IMR-90 (cell line): Measurements from ENCODE around the gene COL4A2. TPM values are rescaled to one million over a fixed set of nuclear protein-coding genes. Genes with fewer than 3 reads are reported as not detected.

ENCODE experiments used
- ATAC-seq: fragments of 200-7000 bp; cut with Tn5 transposase; 2 replicates; pipeline ENCODE4 v1.9.1; 2020; ENCODE audit warnings: low read depth, mild to moderate bottlenecking, moderate library complexity
- BruUV-seq: library from RNA; stranded (reverse); fragments of 400-500 nt; replicated peaks from 2 replicates; lab custom pipeline; 2021; lab: Mats Ljungman, UMichigan
- CTCF ChIA-PET: fragments of 300-600 bp; formaldehyde crosslinking; extraction: SDS; loops from one replicate; lab custom pipeline; 2021; ENCODE audit warnings: antibody characterized with exemption; lab: Yijun Ruan, JAX
- POLR2A ChIA-PET: fragments of 300-600 bp; sonication (Branson Sonifier 250); formaldehyde crosslinking; loops from one replicate; lab custom pipeline; 2022; ENCODE audit warnings: antibody characterized with exemption; ENCODE audit not compliant: unreplicated experiment; lab: Charles Lee
- DNase-seq: peaks from one replicate; pipeline ENCODE4 v3.0.0; 2013
- H2AFZ ChIP-seq: replicated peaks from 2 replicates; pipeline ENCODE3; 2013; ENCODE audit warnings: low read length, mild to moderate bottlenecking; ENCODE audit not compliant: poor library complexity
- H2AK5ac ChIP-seq: 2 replicates; pipeline ENCODE4 v1.6.1; 2013; ENCODE audit warnings: low read depth, low read length, inconsistent platforms
- H2AK9ac ChIP-seq: replicated peaks from 2 replicates; pipeline ENCODE3; 2013; ENCODE audit warnings: mild to moderate bottlenecking, low read depth, low read length, moderate library complexity; ENCODE audit not compliant: poor library complexity
- H2BK120ac ChIP-seq: 2 replicates; pipeline ENCODE4 v1.6.1; 2013; ENCODE audit warnings: low read depth, low read length, inconsistent platforms
- H2BK15ac ChIP-seq: 3 replicates; pipeline ENCODE4 v1.6.1; 2013; ENCODE audit warnings: low read depth, low read length, inconsistent platforms
- H2BK20ac ChIP-seq: 2 replicates; pipeline ENCODE4 v1.6.1; 2013; ENCODE audit warnings: low read depth, mild to moderate bottlenecking, inconsistent platforms, low read length, moderate library complexity
- H2BK5ac ChIP-seq: 2 replicates; pipeline ENCODE4 v1.6.1; 2013; ENCODE audit warnings: mild to moderate bottlenecking, low read depth, low read length, inconsistent platforms; ENCODE audit not compliant: poor library complexity, severe bottlenecking
- H3K14ac ChIP-seq: replicated peaks from 2 replicates; pipeline ENCODE4 v1.6.1; 2013; ENCODE audit warnings: low read depth, low read length, inconsistent platforms
- H3K18ac ChIP-seq: 2 replicates; pipeline ENCODE4 v1.6.1; 2013; ENCODE audit warnings: low read depth, low read length, control low read depth
- H3K23ac ChIP-seq: 2 replicates; pipeline ENCODE4 v1.6.1; 2013; ENCODE audit warnings: low read depth, low read length, inconsistent platforms
- H3K27ac ChIP-seq: 2 replicates; pipeline ENCODE4 v1.5.1; 2013; ENCODE audit warnings: mild to moderate bottlenecking, control low read depth, low read length; ENCODE audit not compliant: insufficient read depth
- H3K27me3 ChIP-seq: 2 replicates; pipeline ENCODE4 v1.6.1; 2013; ENCODE audit warnings: low read length; ENCODE audit not compliant: control insufficient read depth, insufficient read depth
- H3K36me3 ChIP-seq: 2 replicates; pipeline ENCODE4 v1.6.1; 2013; ENCODE audit warnings: low read length, mixed read lengths; ENCODE audit not compliant: control insufficient read depth, insufficient read depth
- H3K4ac ChIP-seq: 2 replicates; pipeline ENCODE4 v1.6.1; 2013; ENCODE audit warnings: low read depth, low read length, inconsistent platforms
- H3K4me1 ChIP-seq: 2 replicates; pipeline ENCODE4 v1.6.1; 2013; ENCODE audit warnings: low read length, mixed read lengths; ENCODE audit not compliant: control insufficient read depth, insufficient read depth
- H3K4me2 ChIP-seq: 2 replicates; pipeline ENCODE4 v1.6.1; 2013; ENCODE audit warnings: low read depth, mild to moderate bottlenecking, control low read depth, low read length, moderate library complexity
- H3K4me3 ChIP-seq: 2 replicates; pipeline ENCODE4 v1.5.1; 2013; ENCODE audit warnings: low read depth, mild to moderate bottlenecking, control low read depth, low read length, moderate library complexity; ENCODE audit not compliant: insufficient read depth
- H3K56ac ChIP-seq: 2 replicates; pipeline ENCODE4 v1.6.1; 2013; ENCODE audit warnings: low read length, inconsistent platforms; ENCODE audit not compliant: insufficient read depth; ENCODE audit errors: extremely low read depth
- H3K79me1 ChIP-seq, 2 experiments: 2 replicates each; pipeline ENCODE4 v1.6.1; 2013; ENCODE audit warnings: low read length in 2 of 2, inconsistent platforms in 1 of 2, low read depth in 1 of 2
- H3K9ac ChIP-seq: 2 replicates; pipeline ENCODE4 v1.6.1; 2013; ENCODE audit warnings: low read depth, low read length, control low read depth
- H3K9me1 ChIP-seq: 2 replicates; pipeline ENCODE4 v1.6.1; 2013; ENCODE audit warnings: low read length, inconsistent platforms; ENCODE audit not compliant: insufficient read depth
- H3K9me3 ChIP-seq: 2 replicates; pipeline ENCODE4 v1.6.1; 2013; ENCODE audit warnings: low read length; ENCODE audit not compliant: control insufficient read depth, insufficient read depth
- H4K20me1 ChIP-seq: 2 replicates; pipeline ENCODE4 v1.6.1; 2013; ENCODE audit warnings: low read length, inconsistent platforms; ENCODE audit not compliant: insufficient read depth
- H4K5ac ChIP-seq: 2 replicates; pipeline ENCODE4 v1.6.1; 2013; ENCODE audit warnings: mild to moderate bottlenecking, low read depth, low read length, control low read depth
- H4K8ac ChIP-seq, 2 experiments: 2 replicates each; pipeline ENCODE4 v1.6.1; 2013; ENCODE audit warnings: low read depth in 2 of 2, low read length in 2 of 2, control low read depth in 1 of 2, inconsistent platforms in 1 of 2
- H4K91ac ChIP-seq: 2 replicates; pipeline ENCODE4 v1.6.1; 2013; ENCODE audit warnings: low read depth, low read length, inconsistent platforms; ENCODE audit not compliant: insufficient read depth
- BHLHE40 ChIP-seq: fragments of 150-350 bp; IDR thresholded peaks from 2 replicates; pipeline ENCODE4 v1.6.1; 2016; ENCODE audit warnings: mild to moderate bottlenecking, low read depth, low read length
- CEBPB ChIP-seq: IDR thresholded peaks from 2 replicates; pipeline ENCODE4 v1.6.1; 2012; ENCODE audit warnings: low read depth, low read length, improper control_type of control experiment
- CHD1 ChIP-seq: IDR thresholded peaks from 2 replicates; pipeline ENCODE4 v1.6.1; 2012; ENCODE audit warnings: low read depth, low read length, improper control_type of control experiment
- CTCF ChIP-seq: conservative IDR thresholded peaks from 2 replicates; pipeline ENCODE4 v1.5.1; 2012; ENCODE audit warnings: mild to moderate bottlenecking, low read depth, low read length, improper control_type of control experiment
- FOS ChIP-seq: fragments of 150-350 bp; IDR thresholded peaks from 2 replicates; pipeline ENCODE4 v1.6.1; 2016; ENCODE audit warnings: low read depth, low read length
- MAFK ChIP-seq: IDR thresholded peaks from 2 replicates; pipeline ENCODE4 v1.6.1; 2012; ENCODE audit warnings: low read depth, low read length, improper control_type of control experiment
- MAZ ChIP-seq: IDR thresholded peaks from 2 replicates; pipeline ENCODE4 v1.6.1; 2012; ENCODE audit warnings: low read depth, mild to moderate bottlenecking, low read length, improper control_type of control experiment, moderate library complexity, borderline replicate concordance
- MXI1 ChIP-seq: IDR thresholded peaks from 2 replicates; pipeline ENCODE4 v1.6.1; 2012; ENCODE audit warnings: low read depth, mild to moderate bottlenecking, low read length, moderate library complexity, borderline replicate concordance
- NFE2L2 ChIP-seq: fragments of 150-350 bp; IDR thresholded peaks from 2 replicates; pipeline ENCODE4 v1.6.1; 2016; ENCODE audit warnings: low read depth, mild to moderate bottlenecking, low read length
- POLR2A ChIP-seq: IDR thresholded peaks from 2 replicates; pipeline ENCODE4 v1.6.1; 2012; ENCODE audit warnings: mild to moderate bottlenecking, low read depth, low read length
- RAD21 ChIP-seq: IDR thresholded peaks from 2 replicates; pipeline ENCODE4 v1.6.1; 2012; ENCODE audit warnings: low read length, improper control_type of control experiment
- RCOR1 ChIP-seq: IDR thresholded peaks from 2 replicates; pipeline ENCODE4 v1.6.1; 2012; ENCODE audit warnings: mild to moderate bottlenecking, low read length, improper control_type of control experiment; ENCODE audit not compliant: insufficient replicate concordance
- RFX5 ChIP-seq: IDR thresholded peaks from 2 replicates; pipeline ENCODE4 v1.8.0; 2012; ENCODE audit warnings: low read depth, mild to moderate bottlenecking, low read length, moderate library complexity
- SMC3 ChIP-seq: fragments of 150-350 bp; IDR thresholded peaks from 2 replicates; pipeline ENCODE4 v1.6.1; 2016; ENCODE audit warnings: low read depth, mild to moderate bottlenecking, antibody characterized with exemption, low read length, moderate library complexity
- USF2 ChIP-seq: fragments of 150-350 bp; IDR thresholded peaks from 2 replicates; pipeline ENCODE4 v1.6.1; 2017; ENCODE audit warnings: mild to moderate bottlenecking, antibody characterized with exemption, low read length, low read depth
- WGBS, 2 experiments: methylation state at CpG; one replicate each; pipeline versions ENCODE4 v1.1.5 to v1.1.7; 2013; ENCODE audit warnings: missing lambda C conversion rate in 2 of 2; ENCODE audit not compliant: insufficient read length in 1 of 2; ENCODE audit errors: extremely low coverage in 2 of 2; 5-methylcytosine and 5-hydroxymethylcytosine counted together
- dilution Hi-C: fragments of 300-500 bp; cut with HindIII; formaldehyde crosslinking; loops from one replicate; pipeline ENCODE4 v1.14.3; 2018; ENCODE audit warnings: low sequenced_read_pairs; ENCODE audit not compliant: unreplicated experiment
- in situ Hi-C: fragments of 300-500 bp; cut with MboI; formaldehyde crosslinking; loops from 3 replicates; pipeline ENCODE4 v1.14.3; 2019; ENCODE audit warnings: low sequenced_read_pairs, inconsistent platforms, mixed read lengths
- intact Hi-C: fragments of 100-400 bp; cut with micrococcal nuclease; formaldehyde crosslinking; loops from 2 replicates; pipeline ENCODE4 v1.10.0; 2022
- polyA plus RNA-seq, 3 experiments: library from polyadenylated mRNA; depleted of rRNA; stranded (reverse); fragments of >200 nt; gene quantifications; 2 replicates each; pipeline ENCODE4 v1.2.3, GENCODE V29; 2012; ENCODE audit warnings: low replicate concordance in 1 of 3
- total RNA-seq: library from RNA; depleted of rRNA; stranded (reverse); fragments of >200 nt; gene quantifications from 2 replicates; pipeline ENCODE4 v1.2.3, GENCODE V29; 2012
- TF ChIP-seq, protein P1 (sequence below): fragments of 150-350 bp; IDR thresholded peaks from 2 replicates; pipeline ENCODE4 v1.6.1; 2016; ENCODE audit warnings: low read depth, mild to moderate bottlenecking, low read length, moderate library complexity, borderline replicate concordance

The COL4A2 gene
- total and polyA plus RNA-seq, 2 of the 4 experiments (the other 2 are of a cell fraction) = 90.7 to 457 TPM

- Histone ChIP-seq H3K4ac (no peak overlapping the region), H3K4me3 (no peak overlapping the region), H3K36me3 (peaks cover 87% of the 10 kb centered on the region), H2BK5ac (no peak overlapping the region), H2AK5ac (no peak overlapping the region), H4K8ac (no peak overlapping the region), H3K27ac (no peak overlapping the region), H3K4me1 (no peaks in the 10 kb centered on the region), H3K18ac (no peak overlapping the region), H4K5ac (no peak overlapping the region), H2AK9ac (no peak overlapping the region), H3K79me1 (peaks cover 14 to 45% of the 10 kb centered on the region in 2 experiments), H3K9me1 (peaks cover 30% of the 10 kb centered on the region), H3K4me2 (no peak overlapping the region), H3K56ac (no peak overlapping the region), H4K91ac (no peak overlapping the region), H3K23ac (no peak overlapping the region), H3K9me3 (no peaks in the 10 kb centered on the region), H2BK120ac (no peak overlapping the region), H3K27me3 (no peaks in the 10 kb centered on the region), H4K20me1 (peaks cover 16% of the 10 kb centered on the region), H2BK20ac (no peak overlapping the region), H3K14ac (no peak overlapping the region), H2AFZ (no peak overlapping the region), H2BK15ac (no peak overlapping the region), H3K9ac (no peak overlapping the region)
- ATAC-seq (no peak), DNase-seq (no peak)
- dilution Hi-C loops (no loop called here), intact Hi-C loops (no loop called here), in situ Hi-C loops (no loop called here)
- 100% methylated on average over 1 of the region's 3 CpGs; no CpG with 5 or more reads in 1 of the 2 experiments for WGBS, 2 experiments
- POLR2A ChIA-PET = no interaction called here
- no TSS peak for BruUV-seq
- TF ChIP-seq RFX5 = no peak
- TF ChIP-seq FOS = no peak
- TF ChIP-seq MAZ = no peak
- TF ChIP-seq SMC3 = no peak
- TF ChIP-seq POLR2A = no peak
- TF ChIP-seq, protein P1, sequence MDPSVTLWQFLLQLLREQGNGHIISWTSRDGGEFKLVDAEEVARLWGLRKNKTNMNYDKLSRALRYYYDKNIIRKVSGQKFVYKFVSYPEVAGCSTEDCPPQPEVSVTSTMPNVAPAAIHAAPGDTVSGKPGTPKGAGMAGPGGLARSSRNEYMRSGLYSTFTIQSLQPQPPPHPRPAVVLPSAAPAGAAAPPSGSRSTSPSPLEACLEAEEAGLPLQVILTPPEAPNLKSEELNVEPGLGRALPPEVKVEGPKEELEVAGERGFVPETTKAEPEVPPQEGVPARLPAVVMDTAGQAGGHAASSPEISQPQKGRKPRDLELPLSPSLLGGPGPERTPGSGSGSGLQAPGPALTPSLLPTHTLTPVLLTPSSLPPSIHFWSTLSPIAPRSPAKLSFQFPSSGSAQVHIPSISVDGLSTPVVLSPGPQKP = no peak
- no peak for TF ChIP-seq NFE2L2
- TF ChIP-seq BHLHE40 = no peak
- TF ChIP-seq USF2 = no peak
- no peak for TF ChIP-seq MAFK
- TF ChIP-seq CEBPB = no peak
- TF ChIP-seq CTCF = no peak
- no peak for TF ChIP-seq CHD1
- TF ChIP-seq MXI1 = no peak
- TF ChIP-seq RCOR1 = no peak
- TF ChIP-seq RAD21 = no peak
- CTCF ChIA-PET = interaction anchor here (0.8 kb wide), 1 partner anchor 8 kb away, joined by 3 read pairs; no protein-coding TSS in a partner anchor
These were observed 189.2 kb downstream of the COL4A2 start for GRCh38 chr13:110496281-110496680.
